Subcutaneous abdominal adipose tissue (tissue), 5 donors: ENCODE results near the gene ADAMTS16.

ENCODE experiments used
- H3K27ac ChIP-seq: one replicate; pipeline ENCODE4 v1.7.0; 2013; ENCODE audit warnings: low read depth, mild to moderate bottlenecking, inconsistent platforms, low read length, moderate library complexity
- H3K27me3 ChIP-seq, 5 donors: one replicate each; pipeline ENCODE4 v1.7.0; 2013; ENCODE audit warnings: low read length in 5 of 5, inconsistent platforms in 1 of 5; ENCODE audit not compliant: control insufficient read depth in 5 of 5, insufficient read depth in 4 of 5
- H3K36me3 ChIP-seq, 5 donors: one replicate each; pipeline ENCODE4 v1.7.0; 2013; ENCODE audit warnings: low read length in 5 of 5; ENCODE audit not compliant: control insufficient read depth in 5 of 5, insufficient read depth in 5 of 5
- H3K4me1 ChIP-seq, 5 donors: one replicate each; pipeline ENCODE4 v1.7.0; 2013; ENCODE audit warnings: low read length in 5 of 5, mild to moderate bottlenecking in 3 of 5, moderate library complexity in 1 of 5; ENCODE audit not compliant: control insufficient read depth in 5 of 5, insufficient read depth in 5 of 5
- H3K4me3 ChIP-seq, 5 donors: one replicate each; pipeline ENCODE4 v1.7.0; 2013; ENCODE audit warnings: low read length in 5 of 5, low read depth in 1 of 5
- H3K9ac ChIP-seq, 5 donors: one replicate each; pipeline ENCODE4 v1.7.0; 2013; ENCODE audit warnings: low read length in 5 of 5, mild to moderate bottlenecking in 4 of 5, moderate library complexity in 3 of 5
- H3K9me3 ChIP-seq, 5 donors: one replicate each; pipeline ENCODE4 v1.7.0; 2013; ENCODE audit warnings: low read length in 5 of 5; ENCODE audit not compliant: control insufficient read depth in 5 of 5
- donor health status: healthy.
- donor health status: healthy.
- donor health status: healthy.
- donor health status: healthy.
- donor health status: healthy.

Gene ADAMTS16

GRCh38 chr5:5195128-5195918 is 55.2 kb downstream of the ADAMTS16 start:
- no peaks in the 10 kb centered on the region for H3K36me3 ChIP-seq
- H3K27ac ChIP-seq = no peak overlapping the region
- no peaks in the 10 kb centered on the region for H3K27me3 ChIP-seq
- no peak overlapping the region for H3K4me3 ChIP-seq
- no peaks in the 10 kb centered on the region for H3K4me1 ChIP-seq
- no peaks in the 10 kb centered on the region for H3K9me3 ChIP-seq
- H3K9ac ChIP-seq = no peak overlapping the region

GRCh38 chr5:5198135-5198534 is 58.0 kb downstream of the ADAMTS16 start:
- Histone ChIP-seq H3K36me3 (no peaks in the 10 kb centered on the region), H3K4me3 (no peak overlapping the region), H3K9ac (no peak overlapping the region), H3K4me1 (no peaks in the 10 kb centered on the region), H3K27me3 (no peaks in the 10 kb centered on the region), H3K27ac (no peak overlapping the region), H3K9me3 (peaks cover 0 to 2% (median 0%) of the 10 kb centered on the region in 5 donors)

DNA sequence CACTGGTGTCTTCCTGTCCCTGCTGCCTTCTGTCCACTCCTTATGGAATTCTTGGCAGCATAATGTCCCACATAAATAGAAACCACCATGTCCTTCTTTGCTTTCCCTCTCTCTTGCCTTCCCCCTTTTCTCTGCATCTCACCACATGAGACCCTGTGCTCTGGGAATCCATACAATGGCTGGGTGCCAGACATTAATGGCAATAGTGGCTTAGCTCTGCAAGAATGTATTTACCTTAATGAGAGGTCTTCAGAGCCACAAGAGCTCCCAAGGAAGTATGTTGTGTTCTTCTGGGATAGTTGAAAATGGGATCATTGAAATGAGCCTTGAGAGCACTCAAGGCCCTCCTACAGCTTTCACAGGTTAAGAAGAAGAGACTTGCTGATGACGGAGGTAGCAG is 58.7 kb downstream of the ADAMTS16 start:
- Histone ChIP-seq H3K27ac (no peak overlapping the region), H3K27me3 (no peaks in the 10 kb centered on the region), H3K4me1 (no peaks in the 10 kb centered on the region), H3K9ac (no peak overlapping the region), H3K4me3 (no peak overlapping the region), H3K9me3 (peaks cover 0 to 2% (median 0%) of the 10 kb centered on the region in 5 donors), H3K36me3 (no peaks in the 10 kb centered on the region)

- H3K27me3 ChIP-seq = no peaks in the 10 kb centered on the region
- no peak overlapping the region for H3K27ac ChIP-seq
- no peaks in the 10 kb centered on the region for H3K4me1 ChIP-seq
- H3K9ac ChIP-seq = no peak overlapping the region
- H3K9me3 ChIP-seq = peaks cover 0 to 2% (median 0%) of the 10 kb centered on the region in 5 donors
- no peaks in the 10 kb centered on the region for H3K36me3 ChIP-seq
- H3K4me3 ChIP-seq = no peak overlapping the region
Observed at GRCh38 chr5:5199495-5199894, 59.4 kb downstream of the ADAMTS16 start.

DNA sequence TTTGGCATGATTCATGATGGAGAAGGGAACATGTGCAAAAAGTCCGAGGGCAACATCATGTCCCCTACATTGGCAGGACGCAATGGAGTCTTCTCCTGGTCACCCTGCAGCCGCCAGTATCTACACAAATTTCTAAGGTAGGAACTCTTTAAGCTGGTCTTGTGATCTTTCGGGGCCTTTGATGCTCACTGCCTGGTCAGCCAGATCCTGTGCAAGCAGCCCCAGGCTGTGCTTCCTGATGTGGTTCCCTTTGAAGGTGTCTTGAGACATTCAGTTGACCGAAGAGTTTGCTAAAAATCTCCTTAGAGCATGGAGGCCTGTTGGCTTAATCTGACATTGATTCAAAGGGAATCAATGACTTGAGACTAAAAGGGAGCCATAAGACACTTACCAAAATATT is 60.0 kb downstream of the ADAMTS16 start:
- Histone ChIP-seq H3K27me3 (no peaks in the 10 kb centered on the region), H3K4me3 (no peak overlapping the region), H3K36me3 (no peaks in the 10 kb centered on the region), H3K27ac (no peak overlapping the region), H3K9me3 (peaks cover 0 to 2% (median 0%) of the 10 kb centered on the region in 5 donors), H3K9ac (no peak overlapping the region), H3K4me1 (no peaks in the 10 kb centered on the region)

DNA sequence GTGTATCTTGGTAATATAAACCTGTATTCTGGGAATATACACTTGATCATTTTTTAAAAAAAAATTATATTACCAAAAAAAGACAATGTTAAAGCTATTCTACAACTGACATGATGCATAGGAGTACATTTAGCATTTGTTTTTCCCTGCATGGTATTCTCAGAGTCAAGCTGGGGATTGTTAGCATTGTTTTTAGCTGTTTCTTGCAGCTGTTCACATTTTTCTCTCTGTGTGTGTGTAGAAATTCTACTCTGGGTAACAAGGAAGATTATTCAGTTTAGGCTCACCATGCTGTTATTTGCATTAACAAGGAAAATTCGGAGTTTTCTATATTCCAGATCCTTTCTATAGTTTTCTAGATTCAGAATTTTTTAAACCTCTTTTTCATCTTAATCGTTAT is 62.2 kb downstream of the ADAMTS16 start:
- H3K9me3 ChIP-seq = peaks cover 0 to 2% (median 0%) of the 10 kb centered on the region in 5 donors
- no peak overlapping the region for H3K9ac ChIP-seq

GRCh38 chr5:5203451-5203850 is 63.3 kb downstream of the ADAMTS16 start:
- Histone ChIP-seq H3K36me3 (no peaks in the 10 kb centered on the region), H3K4me1 (no peaks in the 10 kb centered on the region), H3K27ac (no peak overlapping the region), H3K9me3 (peaks cover 0 to 2% (median 0%) of the 10 kb centered on the region in 5 donors), H3K4me3 (no peak overlapping the region), H3K27me3 (no peaks in the 10 kb centered on the region), H3K9ac (no peak overlapping the region)

More for the DNA sequence above, 62.2 kb downstream of the ADAMTS16 start:
- no peaks in the 10 kb centered on the region for H3K4me1 ChIP-seq
- no peaks in the 10 kb centered on the region for H3K27me3 ChIP-seq
- no peak overlapping the region for H3K4me3 ChIP-seq
- H3K27ac ChIP-seq = no peak overlapping the region
- no peaks in the 10 kb centered on the region for H3K36me3 ChIP-seq

GRCh38 chr5:5207828-5208227 is 67.7 kb downstream of the ADAMTS16 start:
- Histone ChIP-seq H3K36me3 (no peaks in the 10 kb centered on the region), H3K4me1 (peaks cover 0 to 8% (median 3%) of the 10 kb centered on the region in 5 donors), H3K9me3 (no peaks in the 10 kb centered on the region), H3K9ac (no peak overlapping the region), H3K27ac (no peak overlapping the region), H3K27me3 (no peaks in the 10 kb centered on the region), H3K4me3 (no peak overlapping the region)

DNA sequence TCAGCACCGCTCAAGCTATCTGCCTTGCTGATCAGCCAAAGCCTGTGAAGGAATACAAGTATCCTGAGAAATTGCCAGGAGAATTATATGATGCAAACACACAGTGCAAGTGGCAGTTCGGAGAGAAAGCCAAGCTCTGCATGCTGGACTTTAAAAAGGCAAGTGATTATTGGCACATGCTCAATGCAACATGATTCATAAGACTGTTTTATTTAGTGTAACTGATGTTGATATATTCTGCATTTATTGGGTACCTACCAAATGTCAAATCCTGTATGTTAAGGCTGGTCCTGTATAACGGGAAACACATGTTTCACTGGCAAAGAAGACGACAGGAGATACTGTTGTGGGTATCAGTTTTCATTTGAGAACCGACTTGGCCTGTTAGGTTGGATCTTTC is 69.0 kb downstream of the ADAMTS16 start:
- no peak overlapping the region for H3K27ac ChIP-seq
- no peak overlapping the region for H3K9ac ChIP-seq

DNA sequence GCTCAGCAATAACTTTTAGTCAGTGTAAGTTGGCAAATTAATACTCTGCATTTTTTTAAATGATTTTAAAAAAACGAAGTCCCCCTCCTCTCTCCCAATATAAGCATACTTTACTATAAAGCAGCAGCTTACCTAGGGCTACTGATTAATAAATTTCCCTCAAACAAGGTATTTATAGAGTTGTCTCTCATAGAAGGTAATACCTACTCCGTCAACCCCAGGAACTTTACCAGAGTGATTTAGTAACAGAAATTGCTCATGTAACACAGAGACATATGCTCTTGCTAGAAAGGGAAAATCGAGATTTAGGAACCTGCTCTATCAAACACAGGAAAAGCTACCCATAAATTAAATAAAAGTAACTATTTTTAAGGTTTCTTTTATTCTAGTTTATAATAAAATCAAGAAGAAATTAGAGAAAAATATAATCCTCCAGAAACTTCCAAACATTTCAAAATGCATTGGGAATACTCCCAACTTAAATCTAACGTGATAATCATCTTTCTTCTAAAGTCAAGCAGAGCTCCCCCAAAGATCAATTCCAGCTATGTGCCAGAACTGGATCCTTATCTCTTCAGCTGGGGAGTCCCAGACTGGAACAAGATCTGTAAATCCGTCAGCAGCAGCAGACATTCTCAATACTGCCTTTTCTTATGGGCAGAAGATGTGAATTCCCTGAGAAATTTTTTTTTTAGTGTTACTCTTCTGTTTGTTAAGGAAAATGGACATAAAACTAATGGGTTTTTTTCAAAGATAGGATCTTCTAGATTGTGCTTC is 69.6 kb downstream of the ADAMTS16 start:
- H3K27me3 ChIP-seq = no peaks in the 10 kb centered on the region
- H3K36me3 ChIP-seq = no peaks in the 10 kb centered on the region
- no peaks in the 10 kb centered on the region for H3K9me3 ChIP-seq
- H3K4me3 ChIP-seq = no peak overlapping the region
- no peak overlapping the region for H3K9ac ChIP-seq
- no peak overlapping the region for H3K27ac ChIP-seq
- peaks cover 0 to 8% (median 3%) of the 10 kb centered on the region in 5 donors for H3K4me1 ChIP-seq

More for the DNA sequence above, 69.0 kb downstream of the ADAMTS16 start:
- Histone ChIP-seq H3K4me1 (peaks cover 0 to 8% (median 3%) of the 10 kb centered on the region in 5 donors), H3K4me3 (no peak overlapping the region), H3K36me3 (no peaks in the 10 kb centered on the region), H3K9me3 (no peaks in the 10 kb centered on the region), H3K27me3 (no peaks in the 10 kb centered on the region)
